Measurements from ENCODE around the gene IFRD2.
"Not testable (repeated sequence)": the region's sequence is repeated elsewhere in the genome, so short reads cannot be mapped to it uniquely, and the experiment has no call there.

IFRD2 gene

GRCh38 chr3:50288387-50289007 is 3.7 kb downstream of the IFRD2 start:
- H3K4me3 ChIP-seq (ENCODE audit: low read depth, low read length): no peak overlapping the region
- DNase-seq (ENCODE audit: low read depth): no peak
- TF ChIP-seq CTCF (conservative IDR thresholded peaks at IDR 0.05; ENCODE audit: low read depth, low read length): no peak

- no peak overlapping the region for H3K4me3 ChIP-seq (ENCODE audit: low read depth, low read length)
- TF ChIP-seq CTCF (conservative IDR thresholded peaks at IDR 0.05; ENCODE audit: low read depth, low read length): no peak
- no peak for DNase-seq (ENCODE audit: low read depth)
These were observed 5.0 kb downstream of the IFRD2 start for GRCh38 chr3:50287262-50287661.

GRCh38 chr3:50286322-50287227 is 5.7 kb downstream of the IFRD2 start:
- no peak for DNase-seq (ENCODE audit: low read depth)
- no peak overlapping the region for H3K4me3 ChIP-seq (ENCODE audit: low read depth, low read length)
- TF ChIP-seq CTCF (conservative IDR thresholded peaks at IDR 0.05; ENCODE audit: low read depth, low read length): no peak

- DNase-seq (ENCODE audit: low read depth); H3K4me3 ChIP-seq (ENCODE audit: low read depth, low read length): not testable (repeated sequence)
These were observed 8.1 kb downstream of the IFRD2 start for GRCh38 chr3:50284121-50284520.

GRCh38 chr3:50279255-50280016 is 12.8 kb downstream of the IFRD2 start:
- no peak overlapping the region for H3K4me3 ChIP-seq (ENCODE audit: low read depth, low read length)
- DNase-seq (ENCODE audit: low read depth): no peak
- no peak for TF ChIP-seq CTCF (conservative IDR thresholded peaks at IDR 0.05; ENCODE audit: low read depth, low read length)

GRCh38 chr3:50278880-50279224 is 13.4 kb downstream of the IFRD2 start, which contains the start of gene LSMEM2:
TSS of gene LSMEM2 (plus strand) at chr3:50279087. CDS start at chr3:50279114, 27 bp downstream.
- no peak for DNase-seq (ENCODE audit: low read depth)
- no peak within 1 kb of the TSS for H3K4me3 ChIP-seq (ENCODE audit: low read depth, low read length)
- TF ChIP-seq CTCF (conservative IDR thresholded peaks at IDR 0.05; ENCODE audit: low read depth, low read length): no peak
